A549 (cell line): Measurements from ENCODE around the gene NIT2. TPM values are rescaled to one million over a fixed set of nuclear protein-coding genes. Genes with fewer than 3 reads are reported as not detected.

ENCODE experiments used
- ATAC-seq, 2 experiments: fragments of 200-7000 bp in 1 of 2; fragments of >200 bp in 1 of 2; cut with Nextera tagmentation in 1 of 2; cut with Tn5 transposase in 1 of 2; 3 replicates each; pipeline versions ENCODE4 v1.8.0 to v1.9.1; 2018 to 2020; ENCODE audit warnings: mild to moderate bottlenecking in 1 of 2, moderate library complexity in 1 of 2
- CTCF ChIA-PET: fragments of 300-600 bp; sonication (Branson Sonifier 250); formaldehyde crosslinking; extraction: SDS; loops from one replicate; lab custom pipeline; 2021; ENCODE audit warnings: antibody characterized with exemption, inconsistent platforms; lab: Yijun Ruan, JAX
- POLR2A ChIA-PET: fragments of 350-600 bp; formaldehyde crosslinking; extraction: SDS; loops from one replicate; lab custom pipeline; 2021; ENCODE audit warnings: antibody characterized with exemption, inconsistent platforms; lab: Yijun Ruan, JAX
- DNase-seq, 2 experiments: peaks; one replicate each; pipeline versions ENCODE4 v3.0.0 to v3.0.0-alpha.2; 2011 to 2016; ENCODE audit warnings: low read depth in 1 of 2, low spot score in 1 of 2
- FAIRE-seq: peaks from 2 replicates; lab custom pipeline; 2011; peaks lifted over from hg19 to GRCh38; lab: Jason Lieb, UNC
- H3K27ac ChIP-seq, 2 experiments: fragments of >200 bp; sonication (Bioruptor Twin); formaldehyde crosslinking; 3 replicates each; pipeline ENCODE4 v1.5.1; 2016 to 2017
- H3K4me1 ChIP-seq: fragments of >200 bp; sonication (Bioruptor Twin); formaldehyde crosslinking; 3 replicates; pipeline ENCODE4 v1.6.1; 2016
- H3K4me2 ChIP-seq: fragments of >200 bp; sonication (Bioruptor Twin); formaldehyde crosslinking; 3 replicates; pipeline ENCODE4 v1.6.1; 2016
- H3K4me3 ChIP-seq: fragments of >200 bp; sonication (Bioruptor Twin); formaldehyde crosslinking; 3 replicates; pipeline ENCODE4 v1.5.1; 2016
- H3K9me3 ChIP-seq: fragments of >200 bp; sonication (Bioruptor Twin); formaldehyde crosslinking; 3 replicates; pipeline ENCODE4 v1.6.1; 2016
- CTCF ChIP-seq: fragments of >200 bp; sonication (Bioruptor Twin); formaldehyde crosslinking; IDR thresholded peaks from 3 replicates; pipeline ENCODE4 v1.5.1; 2016
- E2F6 ChIP-seq: IDR thresholded peaks from 2 replicates; pipeline ENCODE4 v1.6.1; 2012; ENCODE audit warnings: low read depth, borderline replicate concordance
- ESRRA ChIP-seq: fragments of 150-350 bp; IDR thresholded peaks from 2 replicates; pipeline ENCODE4 v1.6.1; 2014; ENCODE audit warnings: mild to moderate bottlenecking, low read length, borderline replicate concordance
- FOSB ChIP-seq: fragments of 250-450 bp; sonication (Bioruptor Pico); IDR thresholded peaks from 2 replicates; pipeline ENCODE4 v1.5.0; 2020; ENCODE audit warnings: mild to moderate bottlenecking, moderate library complexity
- HOXB13 ChIP-seq: fragments of 250-450 bp; sonication (Bioruptor Pico); IDR thresholded peaks from 2 replicates; pipeline ENCODE4 v1.5.0; 2020; ENCODE audit warnings: low read depth, mild to moderate bottlenecking, moderate library complexity
- HOXB5 ChIP-seq: fragments of 250-450 bp; sonication (Bioruptor Pico); IDR thresholded peaks from 2 replicates; pipeline ENCODE4 v1.5.0; 2020; ENCODE audit warnings: mild to moderate bottlenecking, moderate library complexity
- JUN ChIP-seq, 2 experiments: fragments of >200 bp; sonication (Bioruptor Twin); formaldehyde crosslinking; IDR thresholded peaks; 2 replicates in 1 of 2; 3 replicates in 1 of 2; pipeline ENCODE4 v1.6.1; 2016 to 2017
- KDM1A ChIP-seq: fragments of 200-600 bp; sonication (generic); IDR thresholded peaks from 2 replicates; pipeline ENCODE4 v1.6.1; 2016; ENCODE audit warnings: low read depth, mild to moderate bottlenecking
- MAFK ChIP-seq: fragments of 450-650 bp; IDR thresholded peaks from 2 replicates; pipeline ENCODE4 v1.6.1; 2014; ENCODE audit not compliant: partially characterized antibody
- MAX ChIP-seq: IDR thresholded peaks from 2 replicates; pipeline ENCODE4 v1.6.1; 2012
- PHF8 ChIP-seq: fragments of 200-600 bp; sonication (generic); IDR thresholded peaks from 2 replicates; pipeline ENCODE4 v1.6.1; 2016; ENCODE audit warnings: low read depth, mild to moderate bottlenecking, antibody characterized with exemption, moderate library complexity, borderline replicate concordance
- RNF2 ChIP-seq: fragments of 200-600 bp; sonication (generic); IDR thresholded peaks from 2 replicates; pipeline ENCODE4 v1.6.1; 2016; ENCODE audit warnings: low read depth, mild to moderate bottlenecking, antibody characterized with exemption, moderate library complexity, borderline replicate concordance
- ZNF302 ChIP-seq: fragments of 250-450 bp; sonication (Bioruptor Pico); IDR thresholded peaks from 2 replicates; pipeline ENCODE4 v1.9.0; 2021; ENCODE audit warnings: inconsistent platforms, mild to moderate bottlenecking, moderate library complexity
- WGBS: methylation state at CpG from one replicate; pipeline ENCODE4 v1.1.6; 2017; ENCODE audit errors: missing lambda C conversion rate; 5-methylcytosine and 5-hydroxymethylcytosine counted together
- polyA plus RNA-seq, 4 experiments: library from polyadenylated mRNA; depleted of rRNA in 3 of 4; stranded (reverse); fragments of >200 nt; fragmentation: RNase III in 1 of 4; extraction: RNeasy Plus Mini Kit Qiagen cat#74134 plus additional on column Dnase treatment in 1 of 4; gene quantifications; 2 replicates in 3 of 4; 3 replicates in 1 of 4; pipeline ENCODE4 v1.2.3, GENCODE V29; 2011 to 2017

NIT2 gene
- polyA plus RNA-seq, 2 of the 4 experiments (the other 2 are of a cell fraction) = 75.0 to 140 TPM

- Histone ChIP-seq H3K4me1 (peaks cover 30% of the 10 kb centered on the region; the same call in 1 of the 3 replicates), H3K27ac (peak overlapping the region; percentile 93 to 97), H3K9me3 (no peaks in the 10 kb centered on the region), H3K4me3 (peak overlapping the region; percentile 91), H3K4me2 (peak overlapping the region; percentile 96)
- POLR2A ChIA-PET = interaction anchor here (0.5 to 2.0 kb wide), 20 partner anchors 9 to 1275 kb away, joined by 3 to 20 read pairs (median 4); partner anchors contain the start of genes NIT2, TBC1D23 and TMEM45A
- TF ChIP-seq RNF2 (no peak), ESRRA (no peak), JUN (IDR thresholded peaks at IDR 0.05) (0 out of 5 replicates have a peak, but pooled peaks of 1 of the 2 experiments have one; percentile 22), FOSB (no peak), PHF8 (peak; percentile 12; the same call in 1 of the 2 replicates), HOXB13 (CRISPR knock-in tag) (0 out of 2 replicates have a peak, but pooled peaks have one; percentile 49)
- WGBS = under 1% methylated on average over 23 of the region's 23 CpGs
- peak; percentile 41 to 42; a peak in 5 of 6 replicates for ATAC-seq
- no peak for DNase-seq
- CTCF ChIA-PET = interaction anchor here (0.9 to 1.2 kb wide), 4 partner anchors 10 to 1172 kb away, joined by 3 read pairs; partner anchors contain the start of gene PCNP
- no peak for FAIRE-seq
Measured at GRCh38 chr3:100401674-100402041, 67.1 kb downstream of the NIT2 start.

- TF ChIP-seq FOSB (0 out of 2 replicates have a peak, but pooled peaks have one; percentile 32), KDM1A (no peak)
- TF ChIP-seq, all 56 proteins: peak for 1
Measured at GRCh38 chr3:100402256-100402655, 67.7 kb downstream of the NIT2 start.

GRCh38 chr3:100402891-100403290 lies 68.3 kb downstream of the NIT2 start:
- CTCF ChIA-PET = interaction anchor here (0.7 kb wide), 1 partner anchor 1397 kb away, joined by 5 read pairs; no protein-coding TSS in a partner anchor
- FAIRE-seq = no peak
- ATAC-seq = no peak
- TF ChIP-seq MAX = no peak
- no peak for TF ChIP-seq HOXB5
- no peak for TF ChIP-seq FOSB
- TF ChIP-seq MAFK = no peak
- no peak for TF ChIP-seq ZNF302
- H3K9me3 ChIP-seq = no peaks in the 10 kb centered on the region; the same call in 2 of the 3 replicates
- peaks cover 27% of the 10 kb centered on the region; the same call in 1 of the 3 replicates for H3K4me1 ChIP-seq
- 46% methylated on average over 2 of the region's 2 CpGs for WGBS
- DNase-seq = no peak
- peak overlapping the region; percentile 96 for H3K4me2 ChIP-seq
- H3K4me3 ChIP-seq = peak overlapping the region; percentile 91
- peak overlapping the region; percentile 93 to 97 for H3K27ac ChIP-seq
- POLR2A ChIA-PET = no interaction called here

More at GRCh38 chr3:100402256-100402655, 67.7 kb downstream of the NIT2 start:
- H3K27ac ChIP-seq = peak overlapping the region; percentile 93 to 97
- H3K4me3 ChIP-seq = peak overlapping the region; percentile 91
- no peak for ATAC-seq
- no peaks in the 10 kb centered on the region for H3K9me3 ChIP-seq
- POLR2A ChIA-PET = interaction anchor here (1.3 to 2.0 kb wide), 9 partner anchors 8 to 308 kb away, joined by 4 to 20 read pairs (median 6); partner anchors contain the start of genes NIT2, TBC1D23 and TMEM45A
- 2% methylated on average over 2 of the region's 2 CpGs for WGBS
- DNase-seq = peak in 1 of 2 experiments; percentile 9
- no peak for FAIRE-seq
- peak overlapping the region; percentile 96 for H3K4me2 ChIP-seq
- CTCF ChIA-PET = interaction anchor here (0.6 to 1.2 kb wide), 3 partner anchors 11 to 85 kb away, joined by 3 read pairs; no protein-coding TSS in a partner anchor
- H3K4me1 ChIP-seq = peaks cover 27% of the 10 kb centered on the region; the same call in 1 of the 3 replicates

GRCh38 chr3:100403362-100404249 lies 69.0 kb downstream of the NIT2 start:
- DNase-seq (peak in 1 of 2 experiments; percentile 23), FAIRE-seq (no peak), ATAC-seq (no peak)
- H3K4me2 ChIP-seq = peak overlapping the region; percentile 96
- CTCF ChIA-PET = interaction anchor here (0.7 to 1.1 kb wide), 3 partner anchors 11 to 1396 kb away, joined by 3 to 5 read pairs (median 3); no protein-coding TSS in a partner anchor
- H3K9me3 ChIP-seq = no peaks in the 10 kb centered on the region; the same call in 2 of the 3 replicates
- H3K4me3 ChIP-seq = peak overlapping the region; percentile 91; the same call in 2 of the 3 replicates
- TF ChIP-seq E2F6 (no peak), CTCF (peak; percentile 8; the same call in 1 of the 3 replicates)
- peaks cover 23% of the 10 kb centered on the region; the same call in 1 of the 3 replicates for H3K4me1 ChIP-seq
- POLR2A ChIA-PET = no interaction called here
- peak overlapping the region in 1 of 2 experiments; percentile 97; a peak in 1 of 6 replicates for H3K27ac ChIP-seq
- 52% methylated on average over 5 of the region's 5 CpGs for WGBS
